ENCODE results near the gene CCRL2.

The CCRL2 gene
- 0.86 to 1.9 (median 1.4) reads per million in 3 donors for total RNA-seq

DNA sequence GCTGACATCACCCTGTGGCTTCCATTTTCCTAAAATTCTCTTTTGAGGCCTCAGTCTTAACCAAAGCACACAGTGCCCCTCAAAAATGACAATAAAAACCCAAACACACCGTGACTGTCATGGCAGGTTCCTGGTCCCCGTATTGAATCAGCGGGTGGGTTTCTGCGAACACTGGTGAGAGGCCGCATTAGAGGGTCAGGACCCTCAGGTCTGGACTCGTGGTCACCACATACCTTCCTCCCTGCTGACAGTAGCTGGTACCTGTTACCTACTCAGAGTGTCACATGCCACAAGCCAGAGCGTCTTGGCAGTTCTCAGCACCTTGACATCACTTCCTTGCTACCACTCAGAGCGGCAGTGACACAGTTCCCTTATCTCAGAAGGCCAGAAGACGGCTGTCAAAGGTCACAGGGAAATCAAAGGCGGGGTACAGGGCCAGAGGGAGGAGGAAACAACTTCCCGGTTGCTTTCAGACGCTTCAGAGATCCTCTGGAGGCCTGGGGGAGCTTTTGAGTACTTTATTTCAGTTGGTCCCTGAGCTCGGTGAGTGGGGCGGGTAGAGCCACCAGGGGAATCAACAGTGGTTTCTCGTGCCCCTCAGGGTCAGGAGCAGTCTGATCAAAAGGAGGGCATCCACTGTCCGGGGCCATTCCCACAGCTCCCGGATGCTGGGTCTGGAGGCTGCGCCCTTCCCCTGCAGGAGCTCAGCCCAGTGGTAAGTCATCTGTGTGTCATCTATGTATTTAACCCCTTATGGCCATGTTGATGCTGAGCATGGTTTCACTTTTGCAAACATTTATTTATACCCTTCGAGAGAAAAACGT lies at the start of gene CCRL2, which contains the start of gene CCR5AS:
Gene CCRL2 (plus strand): TSS at position 472 of the 824 bp plus-strand sequence. CDS start 821 bp downstream, outside the sequence.
Gene CCR5AS (minus strand): TSS at position 279 of the 824 bp plus-strand sequence.
- peak within 1 kb of the TSS; percentile 12 for H3K4me3 ChIP-seq (ENCODE audit: insufficient read depth, low read depth, low read length, poor library complexity, severe bottlenecking)

DNA sequence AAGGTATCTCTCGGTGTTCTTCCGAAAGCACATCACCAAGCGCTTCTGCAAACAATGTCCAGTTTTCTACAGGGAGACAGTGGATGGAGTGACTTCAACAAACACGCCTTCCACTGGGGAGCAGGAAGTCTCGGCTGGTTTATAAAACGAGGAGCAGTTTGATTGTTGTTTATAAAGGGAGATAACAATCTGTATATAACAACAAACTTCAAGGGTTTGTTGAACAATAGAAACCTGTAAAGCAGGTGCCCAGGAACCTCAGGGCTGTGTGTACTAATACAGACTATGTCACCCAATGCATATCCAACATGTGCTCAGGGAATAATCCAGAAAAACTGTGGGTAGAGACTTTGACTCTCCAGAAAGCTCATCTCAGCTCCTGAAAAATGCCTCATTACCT lies 48.6 kb upstream of the CCRL2 start:
- H3K9me3 ChIP-seq (ENCODE audit: control insufficient read depth, low read length) = no peaks in the 10 kb centered on the region
- no peak for DNase-seq
- no peaks in the 10 kb centered on the region for H3K27me3 ChIP-seq (replicated peaks; ENCODE audit: control insufficient read depth, insufficient read depth, low read length, poor library complexity, severe bottlenecking)
- H3K4me3 ChIP-seq (ENCODE audit: insufficient read depth, low read depth, low read length, poor library complexity, severe bottlenecking) = no peak overlapping the region
- H3K4me1 ChIP-seq (ENCODE audit: control insufficient read depth, insufficient read depth, low read length, poor library complexity, severe bottlenecking) = peaks cover 12% of the 10 kb centered on the region
- H3K27ac ChIP-seq (ENCODE audit: insufficient read depth, low read length, poor library complexity, severe bottlenecking) = no peak overlapping the region
- H3K36me3 ChIP-seq (ENCODE audit: control insufficient read depth, insufficient read depth, low read length) = no peaks in the 10 kb centered on the region

More for the DNA sequence above, at the start of gene CCRL2, which contains the start of gene CCR5AS:
- Histone ChIP-seq H3K36me3 (ENCODE audit: control insufficient read depth, insufficient read depth, low read length) (no peaks in the 10 kb centered on the region), H3K27ac (ENCODE audit: insufficient read depth, low read length, poor library complexity, severe bottlenecking) (no peak within 1 kb of the TSS), H3K27me3 (replicated peaks; ENCODE audit: control insufficient read depth, insufficient read depth, low read length, poor library complexity, severe bottlenecking) (no peaks in the 10 kb centered on the region), H3K9me3 (ENCODE audit: control insufficient read depth, low read length) (no peaks in the 10 kb centered on the region), H3K4me1 (ENCODE audit: control insufficient read depth, insufficient read depth, low read length, poor library complexity, severe bottlenecking) (peaks cover 6% of the 10 kb centered on the region)
- peak in 2 of 3 donors; percentile 3 to 14 for DNase-seq

DNA sequence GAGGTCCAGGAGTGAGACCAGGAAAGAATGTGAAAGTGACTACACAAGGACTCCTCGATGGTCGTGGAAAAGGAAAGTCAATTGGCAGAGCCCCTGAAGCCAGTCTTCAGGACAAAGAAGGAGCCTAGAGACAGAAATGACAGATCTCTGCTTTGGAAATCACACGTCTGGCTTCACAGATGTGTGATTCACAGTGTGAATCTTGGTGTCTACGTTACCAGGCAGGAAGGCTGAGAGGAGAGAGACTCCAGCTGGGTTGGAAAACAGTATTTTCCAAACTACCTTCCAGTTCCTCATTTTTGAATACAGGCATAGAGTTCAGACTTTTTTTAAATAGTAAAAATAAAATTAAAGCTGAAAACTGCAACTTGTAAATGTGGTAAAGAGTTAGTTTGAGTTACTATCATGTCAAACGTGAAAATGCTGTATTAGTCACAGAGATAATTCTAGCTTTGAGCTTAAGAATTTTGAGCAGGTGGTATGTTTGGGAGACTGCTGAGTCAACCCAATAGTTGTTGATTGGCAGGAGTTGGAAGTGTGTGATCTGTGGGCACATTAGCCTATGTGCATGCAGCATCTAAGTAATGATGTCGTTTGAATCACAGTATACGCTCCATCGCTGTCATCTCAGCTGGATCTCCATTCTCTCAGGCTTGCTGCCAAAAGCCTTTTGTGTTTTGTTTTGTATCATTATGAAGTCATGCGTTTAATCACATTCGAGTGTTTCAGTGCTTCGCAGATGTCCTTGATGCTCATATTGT lies 47.1 kb upstream of the CCRL2 start:
- peak overlapping the region; percentile 16 for H3K4me3 ChIP-seq (ENCODE audit: insufficient read depth, low read depth, low read length, poor library complexity, severe bottlenecking)
- H3K36me3 ChIP-seq (ENCODE audit: control insufficient read depth, insufficient read depth, low read length) = no peaks in the 10 kb centered on the region
- peak overlapping the region; percentile 45 for H3K27ac ChIP-seq (ENCODE audit: insufficient read depth, low read length, poor library complexity, severe bottlenecking)
- no peaks in the 10 kb centered on the region for H3K27me3 ChIP-seq (replicated peaks; ENCODE audit: control insufficient read depth, insufficient read depth, low read length, poor library complexity, severe bottlenecking)
- no peaks in the 10 kb centered on the region for H3K9me3 ChIP-seq (ENCODE audit: control insufficient read depth, low read length)
- DNase-seq = no peak
- H3K4me1 ChIP-seq (ENCODE audit: control insufficient read depth, insufficient read depth, low read length, poor library complexity, severe bottlenecking) = peaks cover 12% of the 10 kb centered on the region

DNA sequence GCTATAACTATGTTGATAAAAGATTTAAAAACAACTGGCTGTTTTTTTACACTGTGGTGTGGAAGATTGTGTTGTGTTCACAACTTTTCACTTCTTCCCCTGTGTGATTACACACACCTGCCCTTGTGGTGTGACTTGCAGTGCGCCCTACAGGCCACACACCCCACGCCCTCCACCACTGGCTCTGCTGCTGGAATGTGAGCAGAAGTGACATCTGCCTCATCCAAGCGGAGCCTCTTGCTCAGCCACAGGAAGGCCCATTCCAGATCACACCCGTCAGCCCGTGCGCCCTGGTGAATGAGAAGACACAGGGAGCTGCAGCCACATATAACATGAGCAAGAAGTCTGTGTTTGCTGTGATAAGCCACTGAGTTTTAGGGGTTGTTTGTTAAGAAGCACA lies 46.2 kb upstream of the CCRL2 start:
- H3K27ac ChIP-seq (ENCODE audit: insufficient read depth, low read length, poor library complexity, severe bottlenecking) = peak overlapping the region; percentile 41
- H3K36me3 ChIP-seq (ENCODE audit: control insufficient read depth, insufficient read depth, low read length) = no peaks in the 10 kb centered on the region
- H3K4me3 ChIP-seq (ENCODE audit: insufficient read depth, low read depth, low read length, poor library complexity, severe bottlenecking) = no peak overlapping the region
- peaks cover 12% of the 10 kb centered on the region for H3K4me1 ChIP-seq (ENCODE audit: control insufficient read depth, insufficient read depth, low read length, poor library complexity, severe bottlenecking)
- no peaks in the 10 kb centered on the region for H3K9me3 ChIP-seq (ENCODE audit: control insufficient read depth, low read length)
- H3K27me3 ChIP-seq (replicated peaks; ENCODE audit: control insufficient read depth, insufficient read depth, low read length, poor library complexity, severe bottlenecking) = no peaks in the 10 kb centered on the region
- no peak for DNase-seq

DNA sequence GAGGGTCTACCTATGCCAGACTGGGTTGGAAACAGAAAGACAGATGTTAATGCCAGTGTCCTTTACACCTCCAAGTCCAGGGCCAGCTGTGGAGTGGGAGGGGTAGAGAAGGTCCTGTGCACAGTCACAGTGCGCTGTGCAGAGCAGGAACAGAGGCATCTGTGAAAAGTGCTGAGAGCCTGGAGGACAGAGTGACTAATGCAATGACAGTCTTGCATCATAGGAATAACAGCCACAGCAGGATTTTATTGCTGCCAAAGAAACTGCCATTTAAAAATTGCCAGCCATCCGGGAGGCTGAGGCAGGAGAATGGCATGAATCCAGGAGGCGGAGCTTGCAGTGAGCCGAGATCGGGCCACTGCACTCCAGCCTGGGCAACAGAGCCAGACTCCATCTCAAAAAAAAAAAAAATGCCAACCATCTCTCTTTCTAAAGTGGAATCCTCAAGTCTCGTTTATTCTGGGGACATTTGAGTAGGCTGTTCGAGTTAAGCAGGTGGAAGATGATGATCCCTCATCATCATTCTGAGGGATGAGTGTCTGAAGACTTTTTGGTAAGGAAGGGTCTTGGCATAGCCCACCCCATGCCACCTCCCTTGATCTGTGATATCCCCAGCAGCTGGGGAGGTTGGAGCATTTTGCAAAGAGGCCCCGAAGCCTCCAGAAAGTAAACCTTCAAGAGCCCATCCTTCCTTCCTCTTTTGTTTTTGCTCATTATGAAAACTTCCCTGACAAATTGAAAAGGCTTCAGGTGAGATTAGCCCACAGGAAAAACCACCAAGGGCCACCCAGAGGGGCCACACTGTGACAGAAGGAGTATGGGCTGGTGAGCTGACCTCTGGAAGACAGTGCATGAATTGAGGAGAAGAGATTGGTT lies 45.4 kb upstream of the CCRL2 start:
- no peak overlapping the region for H3K27ac ChIP-seq (ENCODE audit: insufficient read depth, low read length, poor library complexity, severe bottlenecking)
- no peaks in the 10 kb centered on the region for H3K27me3 ChIP-seq (replicated peaks; ENCODE audit: control insufficient read depth, insufficient read depth, low read length, poor library complexity, severe bottlenecking)
- no peaks in the 10 kb centered on the region for H3K36me3 ChIP-seq (ENCODE audit: control insufficient read depth, insufficient read depth, low read length)
- DNase-seq = no peak
- H3K9me3 ChIP-seq (ENCODE audit: control insufficient read depth, low read length) = no peaks in the 10 kb centered on the region
- H3K4me1 ChIP-seq (ENCODE audit: control insufficient read depth, insufficient read depth, low read length, poor library complexity, severe bottlenecking) = peaks cover 12% of the 10 kb centered on the region
- no peak overlapping the region for H3K4me3 ChIP-seq (ENCODE audit: insufficient read depth, low read depth, low read length, poor library complexity, severe bottlenecking)

DNA sequence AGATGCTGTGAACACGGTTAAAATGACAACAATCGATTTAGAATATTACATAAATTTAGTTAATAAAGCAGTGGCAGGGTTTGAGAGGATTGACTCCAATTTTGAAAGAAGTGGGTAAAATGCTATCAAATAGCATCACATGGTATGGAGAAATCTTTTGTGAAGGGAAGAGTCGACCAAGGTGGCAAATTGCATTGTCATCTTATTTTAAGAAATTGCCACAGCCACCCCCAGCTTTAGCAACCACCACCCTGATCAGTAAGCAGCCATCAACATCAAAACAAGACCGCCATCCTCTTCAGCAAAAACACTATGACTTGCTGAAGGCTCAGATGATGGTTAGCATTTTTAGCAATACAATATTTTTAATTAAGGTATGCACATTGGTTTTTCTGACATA lies 42.0 kb upstream of the CCRL2 start:
- Histone ChIP-seq H3K27ac (ENCODE audit: insufficient read depth, low read length, poor library complexity, severe bottlenecking) (no peak overlapping the region), H3K27me3 (replicated peaks; ENCODE audit: control insufficient read depth, insufficient read depth, low read length, poor library complexity, severe bottlenecking) (no peaks in the 10 kb centered on the region), H3K4me1 (ENCODE audit: control insufficient read depth, insufficient read depth, low read length, poor library complexity, severe bottlenecking) (peaks cover 25% of the 10 kb centered on the region), H3K36me3 (ENCODE audit: control insufficient read depth, insufficient read depth, low read length) (no peaks in the 10 kb centered on the region), H3K9me3 (ENCODE audit: control insufficient read depth, low read length) (no peaks in the 10 kb centered on the region), H3K4me3 (ENCODE audit: insufficient read depth, low read depth, low read length, poor library complexity, severe bottlenecking) (no peak overlapping the region)
- DNase-seq = no peak

GRCh38 chr3:46365737-46366524 lies 41.1 kb upstream of the CCRL2 start:
- Histone ChIP-seq H3K9me3 (ENCODE audit: control insufficient read depth, low read length) (no peaks in the 10 kb centered on the region), H3K27ac (ENCODE audit: insufficient read depth, low read length, poor library complexity, severe bottlenecking) (no peak overlapping the region), H3K4me1 (ENCODE audit: control insufficient read depth, insufficient read depth, low read length, poor library complexity, severe bottlenecking) (peaks cover 28% of the 10 kb centered on the region), H3K4me3 (ENCODE audit: insufficient read depth, low read depth, low read length, poor library complexity, severe bottlenecking) (no peak overlapping the region), H3K36me3 (ENCODE audit: control insufficient read depth, insufficient read depth, low read length) (no peaks in the 10 kb centered on the region), H3K27me3 (replicated peaks; ENCODE audit: control insufficient read depth, insufficient read depth, low read length, poor library complexity, severe bottlenecking) (no peaks in the 10 kb centered on the region)
- DNase-seq = no peak

DNA sequence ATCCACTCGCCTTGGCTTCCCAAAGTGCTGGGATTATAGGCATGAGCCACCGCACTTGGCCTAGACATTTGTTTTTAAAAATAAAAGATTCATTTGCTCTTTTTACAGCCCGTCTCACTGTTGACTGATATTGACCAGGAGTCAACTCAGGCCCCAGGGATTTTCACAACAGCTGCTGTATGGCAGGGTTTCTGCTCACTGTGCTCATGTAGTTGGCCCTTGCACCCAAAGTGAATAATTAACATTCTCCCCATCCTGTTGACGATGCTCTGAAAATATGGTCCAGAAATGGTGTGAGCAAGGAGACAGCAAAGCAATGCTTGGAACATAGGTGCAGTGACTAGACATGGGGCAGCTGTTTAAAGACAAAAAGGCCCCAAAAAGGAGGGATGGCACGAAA lies 39.2 kb upstream of the CCRL2 start:
- Histone ChIP-seq H3K27me3 (replicated peaks; ENCODE audit: control insufficient read depth, insufficient read depth, low read length, poor library complexity, severe bottlenecking) (no peaks in the 10 kb centered on the region), H3K27ac (ENCODE audit: insufficient read depth, low read length, poor library complexity, severe bottlenecking) (no peak overlapping the region), H3K9me3 (ENCODE audit: control insufficient read depth, low read length) (no peaks in the 10 kb centered on the region), H3K4me1 (ENCODE audit: control insufficient read depth, insufficient read depth, low read length, poor library complexity, severe bottlenecking) (peaks cover 29% of the 10 kb centered on the region), H3K36me3 (ENCODE audit: control insufficient read depth, insufficient read depth, low read length) (no peaks in the 10 kb centered on the region), H3K4me3 (ENCODE audit: insufficient read depth, low read depth, low read length, poor library complexity, severe bottlenecking) (no peak overlapping the region)
- no peak for DNase-seq

DNA sequence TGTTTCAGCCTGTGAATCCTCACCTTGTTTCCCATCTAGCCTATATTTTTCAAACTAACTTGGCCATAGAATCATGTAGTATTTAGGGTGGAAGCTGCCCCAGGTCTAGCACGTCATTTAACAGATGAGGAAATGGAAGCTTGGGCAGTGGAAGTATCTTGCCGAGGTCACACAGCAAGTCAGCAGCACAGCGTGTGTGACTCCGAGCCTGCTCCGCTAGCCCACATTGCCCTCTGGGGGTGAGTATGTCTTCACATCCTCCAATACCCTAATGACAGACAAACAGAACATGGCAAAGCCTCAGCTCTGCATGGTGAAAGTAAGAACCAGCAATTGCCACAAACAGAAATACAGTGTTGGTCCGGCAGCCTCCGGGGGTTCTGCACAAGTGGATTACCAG lies 38.5 kb upstream of the CCRL2 start:
- DNase-seq = peak; percentile 49 to 52 (median 51)
- Histone ChIP-seq H3K4me3 (ENCODE audit: insufficient read depth, low read depth, low read length, poor library complexity, severe bottlenecking) (no peak overlapping the region), H3K36me3 (ENCODE audit: control insufficient read depth, insufficient read depth, low read length) (no peaks in the 10 kb centered on the region), H3K9me3 (ENCODE audit: control insufficient read depth, low read length) (no peaks in the 10 kb centered on the region), H3K27me3 (replicated peaks; ENCODE audit: control insufficient read depth, insufficient read depth, low read length, poor library complexity, severe bottlenecking) (no peaks in the 10 kb centered on the region), H3K4me1 (ENCODE audit: control insufficient read depth, insufficient read depth, low read length, poor library complexity, severe bottlenecking) (peaks cover 31% of the 10 kb centered on the region), H3K27ac (ENCODE audit: insufficient read depth, low read length, poor library complexity, severe bottlenecking) (no peak overlapping the region)

Measured in effector memory CD4-positive, alpha-beta T cell (primary cell).